GM12865 (cell line): ENCODE measurements around the gene RTP5.

Source experiments
- DNase-seq: peaks from one replicate; pipeline ENCODE4 v3.0.0; 2010; ENCODE audit warnings: low read depth
- H3K4me3 ChIP-seq: 2 replicates; pipeline ENCODE4 v1.5.1; 2011; ENCODE audit warnings: mild to moderate bottlenecking, low read depth, low read length, control low read depth
- CTCF ChIP-seq: IDR thresholded peaks from 2 replicates; pipeline ENCODE4 v1.5.1; 2011; ENCODE audit warnings: low read length, control low read depth, low read depth, inconsistent platforms; ENCODE audit not compliant: insufficient read depth; ENCODE audit errors: missing control alignments

Gene RTP5

DNA sequence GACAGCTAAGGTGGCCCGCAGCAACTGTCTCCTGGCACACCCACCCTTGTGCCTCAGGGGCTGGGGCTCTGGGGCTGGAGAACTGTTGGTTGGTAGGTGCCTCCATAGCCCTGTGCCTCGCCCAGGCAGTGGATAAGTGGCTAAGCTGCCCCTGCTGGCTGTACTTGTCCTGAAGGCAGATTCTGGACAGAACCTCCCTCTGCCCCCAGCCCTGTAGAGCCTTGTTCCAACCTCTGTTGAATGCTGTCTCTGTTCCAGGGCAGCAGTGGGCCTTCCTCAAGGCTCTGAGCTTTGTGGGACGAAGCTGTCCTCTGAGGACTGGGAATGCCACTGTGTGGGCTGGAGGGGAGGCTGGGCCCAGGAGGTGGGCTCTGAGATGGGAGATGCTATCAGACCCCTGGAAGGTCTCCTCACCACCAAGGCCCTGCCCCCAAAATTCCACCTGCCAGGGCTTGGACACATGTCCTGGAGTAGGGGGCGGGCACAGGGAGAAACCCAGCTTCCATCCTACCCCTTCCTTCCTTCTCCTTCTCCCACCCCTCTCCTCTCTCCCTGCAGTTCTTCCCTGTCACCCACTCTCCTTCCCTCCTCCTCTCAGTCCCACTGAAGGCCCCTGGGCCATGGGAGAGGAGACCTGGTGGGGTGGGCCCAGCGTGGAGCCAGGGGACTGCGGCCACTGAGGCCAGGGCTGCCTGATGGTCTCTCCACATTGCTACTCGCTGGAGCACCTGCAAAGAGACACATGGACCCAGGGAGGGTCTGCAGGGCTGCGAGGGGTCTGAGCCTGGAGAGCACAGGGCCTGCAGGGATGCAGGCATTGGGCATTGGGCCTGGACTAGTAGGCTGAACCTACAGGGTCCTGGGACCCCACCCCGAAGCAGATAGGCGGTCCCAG lies 9.1 kb upstream of the RTP5 start:
- peak overlapping the region; percentile 49 for H3K4me3 ChIP-seq
- peak; percentile 36 for DNase-seq
- no peak for TF ChIP-seq CTCF

GRCh38 chr2:241861264-241861663 lies 8.3 kb upstream of the RTP5 start:
- DNase-seq = no peak
- no peak for TF ChIP-seq CTCF
- H3K4me3 ChIP-seq = no peak overlapping the region

DNA sequence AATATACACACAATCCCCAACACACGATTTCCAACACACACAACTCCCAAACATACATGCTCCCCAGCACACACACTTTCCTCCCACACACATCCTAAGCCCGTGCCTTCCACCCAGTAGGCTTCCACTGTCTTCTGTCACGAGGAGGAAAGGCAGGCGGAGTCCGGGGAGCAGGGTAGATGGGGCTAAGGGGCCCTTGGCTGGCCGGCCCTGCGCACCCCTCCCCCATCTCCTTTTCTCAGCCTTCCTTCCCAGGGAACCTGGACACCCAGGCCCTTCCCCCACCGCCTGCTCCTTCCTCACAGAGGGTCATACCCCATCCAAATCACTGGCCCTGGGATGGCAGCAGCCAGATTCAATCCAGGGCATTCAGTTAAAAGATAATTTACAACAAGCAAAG lies 7.4 kb upstream of the RTP5 start:
- DNase-seq = no peak
- no peak overlapping the region for H3K4me3 ChIP-seq
- no peak for TF ChIP-seq CTCF

DNA sequence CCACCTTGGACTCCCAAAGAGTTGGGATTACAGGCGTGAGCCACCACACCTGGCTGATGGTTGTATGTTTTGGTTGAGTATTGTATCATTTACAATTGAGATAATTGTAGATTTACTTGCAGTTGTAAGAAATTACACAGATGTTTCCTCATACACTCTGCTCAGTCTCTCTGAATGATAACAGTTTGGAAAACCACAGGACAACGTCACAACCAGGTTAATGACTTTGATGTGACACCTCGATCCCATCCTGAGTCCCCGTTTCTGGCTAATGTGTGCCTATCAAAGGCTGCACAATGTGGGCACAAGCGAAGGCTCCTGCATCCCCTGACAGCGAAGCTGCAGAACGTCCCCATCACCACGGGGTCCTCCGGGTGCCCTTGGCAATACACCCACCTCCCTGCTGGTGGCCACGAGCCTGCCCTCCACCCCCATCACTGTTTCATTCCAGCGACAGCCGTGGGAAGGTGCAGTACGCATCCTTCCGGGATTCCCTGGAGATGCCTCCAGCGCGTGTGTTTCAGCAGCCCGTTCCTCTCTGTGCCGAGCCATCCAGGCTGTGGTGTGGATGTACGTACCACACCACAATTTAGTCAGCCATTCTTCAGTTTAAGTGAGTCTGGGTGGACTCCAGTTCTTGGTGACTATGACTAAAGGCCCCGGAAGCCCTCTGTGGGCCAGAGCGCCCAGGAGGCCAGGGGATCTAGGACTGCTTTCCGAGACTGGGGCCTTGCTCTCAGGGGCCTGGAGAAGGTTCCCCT lies 6.6 kb upstream of the RTP5 start:
- DNase-seq = no peak
- no peak for TF ChIP-seq CTCF
- H3K4me3 ChIP-seq = peak overlapping the region; percentile 41

- TF ChIP-seq CTCF = no peak
- H3K4me3 ChIP-seq = peak overlapping the region; percentile 41
- peak; percentile 72 for DNase-seq
Observed at GRCh38 chr2:241863536-241863954, 6.0 kb upstream of the RTP5 start.

DNA sequence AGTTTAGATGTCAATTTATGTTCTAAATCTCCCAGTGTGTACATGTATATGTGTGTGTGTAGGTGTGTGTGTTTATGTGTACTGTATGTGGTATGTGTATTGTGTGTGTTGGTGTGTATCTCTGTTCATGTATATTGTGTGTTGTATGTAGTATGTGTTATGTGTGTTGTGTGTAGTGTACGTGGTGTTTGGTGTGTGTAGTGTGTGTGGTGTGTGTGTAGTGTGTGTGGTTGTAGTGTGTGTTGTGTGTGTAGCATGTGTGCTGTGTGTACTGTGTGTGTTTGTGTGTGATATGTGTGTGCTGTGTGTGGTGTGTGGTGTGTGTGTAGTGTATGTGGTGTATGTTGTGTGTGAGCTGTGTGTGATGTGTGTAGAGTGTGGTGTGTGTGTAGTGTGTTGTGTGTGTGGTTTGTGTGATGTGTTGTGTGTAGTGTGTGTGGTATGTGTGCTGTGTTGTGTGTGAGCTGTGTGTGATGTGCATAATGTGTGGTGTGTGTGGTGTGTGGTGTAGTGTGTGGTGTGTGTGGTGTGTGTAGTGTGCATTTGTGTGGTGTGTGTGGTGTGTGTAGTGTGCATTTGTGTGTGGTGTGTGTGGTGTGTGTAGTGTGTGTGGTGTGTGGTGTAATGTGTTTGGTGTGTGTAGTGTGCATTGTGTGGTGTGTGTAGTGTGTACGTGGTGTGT lies 5.2 kb upstream of the RTP5 start:
- DNase-seq = no peak
- H3K4me3 ChIP-seq = no peak overlapping the region
- no peak for TF ChIP-seq CTCF
